IPS DF 4.7 (cell line): ENCODE measurements around the gene BCL2L12.

ENCODE experiments used
- DNase-seq: peaks from one replicate; pipeline ENCODE4 v3.0.0-alpha.2; 2013; ENCODE audit warnings: low spot score; ENCODE audit errors: extremely low read depth

Gene BCL2L12

DNA sequence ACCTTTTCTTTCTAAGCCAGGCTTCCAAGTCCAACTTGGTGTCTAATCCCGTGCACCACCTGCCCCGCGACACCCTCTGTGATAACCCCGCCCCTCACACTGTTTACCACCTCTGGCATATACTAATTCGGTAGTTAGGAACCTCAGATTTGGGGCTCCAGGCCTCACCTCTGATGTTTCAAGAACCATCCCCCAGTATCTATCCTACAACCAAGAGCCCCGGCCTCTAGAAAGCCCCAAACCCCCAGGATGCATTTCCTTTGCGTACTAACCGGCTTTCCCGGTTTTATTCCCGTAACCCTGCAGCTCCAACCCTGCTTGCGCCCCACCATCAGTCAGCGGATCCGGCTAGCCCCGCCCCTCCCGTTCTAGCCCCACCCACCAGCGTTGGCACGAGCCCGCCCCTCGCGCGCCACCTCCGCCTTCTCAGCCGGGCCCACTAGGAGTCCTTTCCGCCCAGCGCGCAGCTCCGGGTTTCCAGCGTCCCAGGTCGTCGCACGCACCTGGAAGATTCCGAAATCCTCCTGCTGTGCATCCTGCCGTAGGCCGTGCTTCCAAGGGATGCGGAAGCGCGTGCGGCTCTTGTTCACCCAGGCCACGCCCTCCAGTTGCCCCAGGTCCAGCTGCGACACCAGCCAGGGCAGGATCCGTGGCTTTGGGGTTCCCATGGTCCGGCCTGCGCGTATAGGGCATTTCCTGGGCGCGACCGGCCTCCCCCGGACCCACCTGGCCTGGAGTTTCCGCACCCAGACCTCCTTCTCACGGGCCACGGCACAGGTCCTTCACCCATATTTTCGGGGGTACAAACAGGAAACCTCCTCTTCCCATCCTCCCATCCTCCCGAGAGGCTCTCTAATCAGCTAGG, 1.3 kb upstream of the BCL2L12 start:
- no peak for DNase-seq

DNA sequence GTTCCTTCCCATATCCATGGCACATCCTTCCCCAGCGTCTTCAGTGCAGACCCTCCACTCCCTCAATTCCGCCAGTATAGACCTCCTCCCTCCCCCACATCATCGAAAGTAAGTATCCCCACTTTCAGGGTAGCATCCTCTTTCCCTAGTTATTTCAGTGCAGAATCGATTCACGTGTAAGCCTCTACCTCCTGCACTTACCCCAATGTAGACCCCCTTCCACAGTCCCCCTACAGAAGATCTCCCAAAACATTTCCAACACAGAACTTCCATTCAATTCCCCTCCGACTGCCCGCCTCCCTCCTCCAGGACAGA, 740 bp upstream of the BCL2L12 start:
- DNase-seq = no peak

DNA sequence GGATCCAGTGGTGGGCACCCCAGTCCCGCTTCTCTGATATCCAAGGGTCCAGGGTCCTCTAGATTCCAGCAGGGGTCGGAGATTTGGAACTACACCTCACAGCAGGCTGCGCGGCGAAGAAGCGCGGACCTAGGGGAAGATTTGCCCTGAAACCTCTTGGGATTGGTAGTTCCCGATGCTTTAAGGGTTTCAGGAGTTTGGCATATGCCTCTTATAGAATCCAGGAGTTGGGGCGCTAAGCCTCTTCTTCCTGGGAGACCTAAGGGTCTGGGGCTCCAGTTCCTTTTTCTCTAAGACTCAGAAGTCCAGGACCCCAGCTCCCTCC, 349 bp downstream of the BCL2L12 start:
- DNase-seq = no peak

- DNase-seq = no peak
These were observed 1.7 kb downstream of the BCL2L12 start for GRCh38 chr19:49667473-49667872.

DNA sequence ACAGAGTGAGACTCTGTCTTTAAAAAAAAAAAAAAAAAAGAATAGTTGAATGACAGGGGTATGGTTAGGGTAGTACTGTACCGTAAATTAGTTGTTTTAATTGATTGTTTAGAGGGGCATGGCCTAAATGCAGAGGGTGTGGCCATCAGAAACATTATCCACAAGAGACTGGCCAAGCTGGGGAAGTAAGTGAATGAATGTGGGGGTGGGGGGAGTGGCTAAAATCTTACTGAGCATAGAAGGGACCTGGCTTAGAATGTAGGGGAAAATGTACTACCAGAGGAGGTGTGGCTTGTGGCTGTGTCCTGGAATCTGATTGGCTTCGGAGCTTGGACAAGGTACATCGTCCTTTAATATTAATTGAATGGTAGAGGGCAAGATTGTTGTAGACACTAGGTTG, 3.8 kb downstream of the BCL2L12 start:
- DNase-seq = no peak

DNA sequence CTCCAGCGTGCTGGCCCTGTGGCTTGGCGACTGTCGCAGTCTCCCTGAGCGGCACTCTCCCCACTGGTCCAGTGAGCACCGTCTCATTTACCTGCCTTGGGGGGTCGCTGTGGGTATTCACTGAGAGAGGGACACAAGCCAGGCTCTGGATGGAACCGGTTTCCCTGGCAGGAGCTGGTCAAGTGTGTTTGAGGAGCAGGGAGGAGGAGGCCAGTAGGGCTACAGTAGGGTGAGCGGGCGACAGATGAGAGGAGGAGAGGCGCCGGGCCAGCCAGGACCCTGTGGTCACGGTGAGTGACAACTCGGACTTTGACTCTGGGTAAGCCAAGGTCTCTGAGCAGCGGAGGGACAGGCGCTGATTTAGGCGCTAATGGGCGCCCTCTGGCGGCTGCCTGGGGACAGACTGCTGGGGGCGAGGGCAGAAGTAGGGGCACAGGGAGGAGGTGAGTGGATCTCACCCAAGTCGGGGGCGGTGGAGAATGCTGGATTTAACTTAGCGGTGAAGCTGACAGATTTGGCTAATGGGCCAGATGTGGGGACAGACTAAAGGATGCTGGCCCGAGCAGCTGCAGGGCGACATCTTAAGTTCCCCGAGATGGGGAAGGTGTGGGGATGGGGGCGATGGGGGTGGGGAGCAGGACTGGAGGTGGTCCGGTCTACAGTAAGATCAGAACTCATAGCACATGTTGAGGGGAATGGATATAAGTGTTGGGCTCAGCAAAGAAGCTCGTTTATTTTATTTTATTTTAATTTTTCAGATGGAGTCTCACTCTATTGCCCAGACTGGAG, 6.6 kb downstream of the BCL2L12 start:
- no peak for DNase-seq

- no peak for DNase-seq
These were observed 10.5 kb downstream of the BCL2L12 start for GRCh38 chr19:49676136-49676783.

- peak; percentile 100 for DNase-seq
These were observed 11.1 kb downstream of the BCL2L12 start for GRCh38 chr19:49676784-49677230.

DNA sequence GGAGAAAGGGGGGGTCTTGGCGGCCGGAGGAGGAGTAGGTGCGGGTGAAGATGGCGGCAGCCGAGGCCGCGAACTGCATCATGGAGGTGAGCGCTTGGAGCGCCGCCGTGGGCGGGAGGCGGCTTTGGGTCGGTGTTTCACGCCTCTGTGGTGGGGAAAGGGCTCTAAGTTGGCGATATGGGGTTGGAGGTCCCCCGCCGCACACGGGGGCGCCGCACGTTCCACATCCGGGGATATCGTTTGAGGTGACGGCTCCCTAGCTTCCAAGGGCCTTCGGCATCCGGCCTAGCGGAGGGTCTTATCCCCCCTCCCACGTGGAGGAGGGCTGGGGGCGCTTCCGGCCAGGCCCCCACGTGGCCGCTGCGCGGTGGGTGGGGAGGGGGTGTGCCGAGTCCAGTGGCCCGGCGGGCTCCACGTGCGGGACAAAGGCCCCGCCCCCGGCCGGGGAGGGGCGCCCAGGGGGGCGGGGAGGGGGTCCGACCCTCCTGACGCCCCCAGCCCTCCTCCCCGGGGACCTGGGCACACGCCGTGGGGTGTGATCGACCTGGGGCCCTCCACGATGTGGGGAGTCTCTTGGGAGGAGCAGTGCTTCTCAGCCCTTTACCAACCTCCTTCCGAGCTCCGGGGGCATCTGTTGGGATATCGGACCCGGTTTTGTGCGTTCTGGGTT, 11.6 kb downstream of the BCL2L12 start, which contains the start of gene PRMT1:
Gene PRMT1 (plus strand): TSS at position 41 of the 670 bp plus-strand sequence. CDS start 10 bp downstream, at position 51.
- DNase-seq = no peak

DNA sequence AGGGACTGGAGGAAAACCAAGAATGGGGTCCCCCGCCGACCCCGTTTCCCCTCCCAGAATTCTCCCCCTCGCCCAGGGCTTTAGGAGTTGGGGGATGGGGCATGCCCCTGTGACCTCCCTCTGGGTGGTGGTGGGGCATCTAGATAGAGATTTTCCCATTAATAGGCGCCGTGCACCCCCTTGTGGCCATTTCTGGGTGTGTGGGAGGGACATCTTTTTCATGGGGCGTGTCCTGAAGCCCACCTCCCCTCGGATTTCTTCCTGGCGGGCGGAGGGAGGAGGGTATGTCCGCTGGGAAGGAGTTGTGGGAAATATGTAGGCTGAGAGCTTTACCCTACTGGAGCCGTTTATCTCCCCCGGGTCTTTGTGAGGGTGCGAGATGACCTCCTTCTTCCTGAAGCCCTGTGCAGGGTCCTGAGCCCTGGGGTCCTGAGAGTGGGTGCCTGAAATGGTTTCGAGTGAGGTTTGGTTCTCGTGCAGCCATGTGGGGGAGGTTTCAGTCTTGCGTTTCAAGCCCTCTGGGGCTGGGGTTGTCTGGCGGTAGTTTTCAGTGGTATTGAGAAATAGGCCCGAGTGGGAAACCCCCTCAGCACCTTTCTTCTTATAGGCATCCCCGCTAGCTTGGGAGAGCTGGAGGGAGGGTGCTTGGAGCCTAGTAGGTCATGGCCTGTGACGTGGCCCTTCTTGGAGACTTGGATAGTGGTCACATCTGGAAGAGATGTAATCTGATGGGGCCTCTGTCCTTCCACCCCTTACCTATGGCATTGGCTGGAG, 12.4 kb downstream of the BCL2L12 start:
- DNase-seq = no peak

- DNase-seq = no peak
These were observed 13.4 kb downstream of the BCL2L12 start for GRCh38 chr19:49678985-49679770.

DNA sequence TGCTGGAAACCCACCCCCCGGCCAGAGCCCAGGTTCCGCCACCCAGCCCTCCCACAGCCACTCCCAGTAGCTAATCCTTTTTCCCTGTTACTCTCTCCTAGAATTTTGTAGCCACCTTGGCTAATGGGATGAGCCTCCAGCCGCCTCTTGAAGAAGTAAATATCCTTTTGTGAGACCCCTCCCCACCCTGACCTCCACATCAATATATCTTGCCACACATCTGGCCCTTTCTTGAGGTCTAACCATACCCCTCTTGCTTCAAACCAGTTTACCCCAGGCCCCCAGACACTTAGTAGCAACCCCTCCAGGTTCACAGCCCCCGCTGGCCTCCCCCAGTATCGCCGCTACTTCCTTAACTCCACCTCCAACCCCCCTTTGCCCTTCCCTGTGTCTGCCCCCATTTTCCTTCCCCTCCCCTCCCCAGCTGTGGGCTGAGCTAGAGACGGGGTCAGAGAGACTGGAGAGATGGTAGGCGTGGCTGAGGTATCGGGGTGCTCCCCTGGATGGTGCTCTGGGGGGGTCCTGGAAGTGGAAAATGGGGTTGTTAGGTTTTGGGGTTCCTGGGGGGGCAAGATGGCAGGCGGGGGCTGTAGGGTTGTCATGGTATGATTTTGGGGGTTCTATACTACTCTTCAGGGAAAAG, 14.2 kb downstream of the BCL2L12 start:
- DNase-seq = no peak

GRCh38 chr19:49680421-49681351, 15.0 kb downstream of the BCL2L12 start:
- DNase-seq = no peak

DNA sequence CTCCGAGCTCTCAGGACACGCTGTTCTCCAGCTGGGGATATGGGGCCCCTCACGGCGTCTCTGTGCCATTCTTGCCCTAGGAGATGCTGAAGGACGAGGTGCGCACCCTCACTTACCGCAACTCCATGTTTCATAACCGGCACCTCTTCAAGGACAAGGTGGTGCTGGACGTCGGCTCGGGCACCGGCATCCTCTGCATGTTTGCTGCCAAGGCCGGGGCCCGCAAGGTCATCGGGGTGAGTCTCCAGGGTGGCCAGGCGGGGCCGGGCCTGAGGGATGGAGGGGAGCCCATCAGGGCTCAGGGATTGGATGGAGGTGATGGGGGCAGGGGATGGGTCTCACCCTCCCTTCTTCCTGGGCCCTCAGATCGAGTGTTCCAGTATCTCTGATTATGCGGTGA, 16.1 kb downstream of the BCL2L12 start:
- DNase-seq = no peak

GRCh38 chr19:49682274-49682673, 16.5 kb downstream of the BCL2L12 start:
- no peak for DNase-seq

- DNase-seq = no peak
These were observed 18.1 kb downstream of the BCL2L12 start for GRCh38 chr19:49683814-49684250.

DNA sequence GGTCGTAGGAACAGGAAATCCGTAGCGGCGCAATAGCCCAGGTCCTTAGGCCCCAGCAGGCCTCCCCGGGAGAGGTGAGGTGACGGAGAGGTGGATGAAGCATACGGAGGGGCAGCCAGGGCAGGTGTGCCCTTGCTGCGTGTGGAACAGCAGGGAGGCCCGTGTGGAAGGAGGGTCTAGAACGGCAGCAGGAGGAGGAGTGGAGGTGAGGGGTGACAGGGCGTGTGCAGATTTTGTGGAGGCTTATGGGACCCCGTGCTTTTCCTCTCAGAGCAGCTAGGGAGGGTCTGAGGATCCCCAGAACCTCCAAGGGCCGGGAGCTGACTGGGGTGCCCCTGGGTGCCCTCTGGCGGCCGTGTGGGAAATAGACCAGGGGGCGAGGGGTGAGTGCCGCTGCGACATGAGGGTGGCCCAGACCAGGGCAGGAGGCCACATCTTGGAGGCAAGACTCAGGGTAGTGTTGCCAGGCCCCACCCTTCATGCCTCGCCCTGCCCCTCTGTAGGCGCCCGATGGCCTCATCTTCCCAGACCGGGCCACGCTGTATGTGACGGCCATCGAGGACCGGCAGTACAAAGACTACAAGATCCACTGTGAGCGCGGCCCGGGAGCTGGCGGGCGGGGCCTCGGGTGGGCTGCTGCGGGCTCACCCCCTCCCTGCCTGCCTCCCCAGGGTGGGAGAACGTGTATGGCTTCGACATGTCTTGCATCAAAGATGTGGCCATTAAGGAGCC, 18.7 kb downstream of the BCL2L12 start:
- DNase-seq = no peak
